HG03378 (cell line): ENCODE measurements around the gene WDR7.

Experiments used
- ATAC-seq: cut with Tn5 transposase; IDR thresholded peaks from one replicate; pipeline ENCODE4 v1.9.1; 2021; ENCODE audit warnings: mild to moderate bottlenecking, moderate library complexity; ENCODE audit not compliant: unreplicated experiment

Gene WDR7

DNA sequence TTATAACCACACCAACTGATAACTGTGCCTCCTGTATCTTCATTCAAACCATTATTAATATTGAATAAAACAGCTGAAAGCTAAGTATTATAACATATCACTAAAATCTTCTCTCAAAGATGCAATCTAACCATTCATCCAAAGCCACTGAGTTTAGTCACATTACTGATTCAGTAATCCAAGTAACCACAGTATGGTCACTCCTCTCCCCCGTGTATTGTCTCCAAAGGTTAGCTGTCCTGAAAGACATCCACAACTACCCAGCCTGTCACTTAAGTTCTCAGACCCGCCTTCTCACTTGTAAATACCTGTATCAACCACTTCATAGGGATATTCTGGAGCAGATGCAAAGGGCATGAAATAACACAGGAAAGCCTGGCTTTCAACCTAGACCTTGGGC is 282.3 kb downstream of the WDR7 start:
- no peak for ATAC-seq

DNA sequence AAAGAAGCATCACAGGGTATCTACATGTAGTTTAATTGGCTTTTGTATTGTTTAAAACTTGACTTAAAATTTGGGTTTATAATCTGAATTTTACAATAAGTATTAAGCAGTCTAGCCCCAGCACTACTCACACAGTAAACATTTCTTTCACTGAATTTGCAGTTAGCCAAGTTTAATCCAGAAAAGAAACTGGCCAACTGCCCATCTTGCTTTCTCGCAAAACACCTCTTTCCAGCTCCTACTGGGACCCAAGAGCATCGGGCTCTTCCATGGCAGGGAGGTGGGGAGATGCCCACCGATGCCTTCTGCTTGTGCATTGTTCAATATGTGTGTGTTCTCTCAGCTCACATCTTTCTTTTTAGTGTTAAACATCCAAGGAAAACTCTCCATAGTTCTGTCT is 283.0 kb downstream of the WDR7 start:
- no peak for ATAC-seq

DNA sequence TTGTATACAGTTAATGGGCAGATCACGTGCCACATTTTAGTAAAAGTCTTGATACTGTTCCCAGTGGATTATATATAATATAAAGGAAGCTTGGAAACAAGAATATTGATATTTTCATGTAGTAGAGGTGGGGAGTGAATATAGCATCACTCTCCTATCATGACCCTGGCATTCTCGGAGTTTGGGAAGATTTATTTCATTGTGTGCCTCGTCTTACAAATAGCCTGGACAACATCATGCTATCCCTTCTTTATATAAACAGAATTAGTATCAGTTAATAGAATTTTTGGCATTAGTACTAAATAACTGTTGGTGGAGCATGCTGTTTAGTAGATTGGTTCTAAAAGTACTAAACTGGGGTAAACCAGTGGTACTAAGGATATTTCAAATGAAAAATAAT is 283.7 kb downstream of the WDR7 start:
- ATAC-seq = no peak

DNA sequence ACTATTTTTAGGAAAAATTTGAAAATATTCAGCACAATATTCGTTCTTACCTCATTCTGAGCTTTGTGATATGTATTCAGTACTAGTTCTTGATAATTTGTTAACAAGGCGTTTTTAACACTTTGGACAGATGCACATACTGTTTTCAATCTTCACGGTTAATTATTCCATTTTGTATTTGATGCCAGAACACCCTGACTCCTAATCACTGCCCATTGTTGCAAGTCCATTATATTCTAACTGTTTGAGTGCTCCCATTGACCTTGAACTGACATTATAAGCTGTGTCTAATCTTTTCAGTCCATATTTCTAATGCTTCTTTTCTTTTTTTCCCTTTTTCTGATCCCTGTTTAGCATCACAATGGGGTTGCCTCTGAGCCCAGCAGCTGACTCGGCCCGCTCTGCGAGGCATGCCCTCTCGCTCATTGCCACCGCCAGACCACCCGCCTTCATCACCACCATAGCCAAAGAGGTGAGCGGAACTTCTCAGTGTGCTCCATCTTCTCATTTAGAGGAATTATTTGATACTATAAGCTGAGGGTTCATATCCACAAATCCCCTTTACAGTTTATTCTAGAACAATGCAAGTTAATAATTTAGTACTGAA is 284.4 kb downstream of the WDR7 start:
- ATAC-seq = no peak

DNA sequence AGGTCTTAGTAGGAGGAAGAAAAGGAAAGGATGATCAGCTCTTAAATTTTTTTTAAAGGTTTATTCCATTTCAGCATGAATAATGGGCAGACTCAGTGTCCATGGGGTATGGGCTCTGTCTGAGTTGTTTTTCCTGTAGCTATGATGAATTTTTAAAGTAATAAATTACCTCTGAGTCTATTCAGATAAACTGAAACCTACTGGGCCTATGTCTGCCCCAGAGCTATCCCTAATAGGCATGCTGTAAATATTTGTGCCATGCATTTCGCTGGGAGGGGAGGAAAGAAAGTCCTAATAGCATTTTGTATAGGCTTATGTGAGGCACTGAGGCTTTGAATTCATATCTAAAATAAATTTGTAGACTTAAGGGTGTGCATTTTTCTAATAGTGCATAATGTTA is 285.3 kb downstream of the WDR7 start:
- no peak for ATAC-seq

DNA sequence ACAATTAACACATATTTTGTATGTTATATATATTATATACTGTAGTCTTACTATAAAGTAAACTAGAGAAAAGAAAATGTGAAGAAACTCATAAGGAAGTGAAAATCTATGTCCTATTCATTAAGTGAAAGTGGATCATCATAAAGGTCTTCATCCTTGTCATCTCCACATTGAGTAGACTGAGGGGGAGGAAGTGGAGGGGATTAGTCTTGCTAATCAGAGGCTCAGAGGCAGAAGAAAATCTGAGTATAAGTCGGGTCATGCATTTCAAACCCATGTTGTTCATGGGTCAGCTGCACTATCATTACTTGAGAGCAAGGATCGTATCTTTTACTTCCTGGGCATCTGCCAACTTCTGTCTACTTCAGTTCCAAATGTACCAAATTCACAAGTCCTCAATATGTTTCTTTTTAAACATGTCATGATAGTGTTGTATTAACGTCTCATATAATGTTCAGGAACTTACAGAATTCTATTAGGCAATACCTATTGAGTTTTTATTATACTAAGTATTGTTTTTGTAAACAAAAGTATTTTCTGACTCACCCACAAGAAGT is 286.8 kb downstream of the WDR7 start:
- ATAC-seq = no peak

DNA sequence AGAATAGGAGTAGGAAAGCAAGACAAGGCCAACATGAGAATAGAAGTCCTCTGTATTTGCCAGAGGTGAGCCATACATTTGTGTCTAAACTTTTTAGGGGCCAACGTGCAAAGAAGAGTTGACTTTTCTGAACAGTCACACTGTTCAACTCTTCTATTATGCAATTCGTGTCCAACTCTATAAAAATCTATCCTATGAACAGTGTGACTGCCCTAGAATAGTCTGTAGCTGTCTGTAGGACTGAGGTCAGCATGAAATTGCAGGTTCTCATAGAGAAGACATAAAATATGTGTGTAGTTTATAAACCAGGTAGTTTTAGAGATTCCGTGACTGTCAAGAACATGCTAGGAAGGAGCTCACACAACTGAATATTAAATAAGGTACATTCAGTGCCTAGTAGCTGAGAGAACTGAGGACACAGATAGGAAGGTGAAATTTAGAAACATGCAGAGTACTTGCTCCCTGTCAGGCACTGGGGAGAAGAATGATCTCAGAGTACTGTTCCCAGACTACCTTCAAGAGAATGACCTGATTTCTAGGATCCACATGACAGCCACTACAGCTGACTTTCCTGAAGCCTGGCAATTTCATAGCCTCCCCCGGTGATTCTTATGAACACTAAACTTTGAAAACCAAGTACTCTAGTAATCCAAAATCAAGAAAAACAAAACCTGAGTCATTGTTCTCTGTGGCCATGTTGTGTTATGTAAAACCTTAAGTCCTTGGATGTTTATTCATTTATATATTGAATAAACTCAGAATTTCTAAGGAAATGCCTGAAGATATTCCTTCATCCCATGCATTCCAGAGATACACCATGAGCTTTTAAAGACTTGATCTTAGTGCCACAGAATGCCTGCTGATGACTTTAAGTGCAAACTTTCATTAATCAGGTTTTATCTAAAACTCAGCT is 294.3 kb downstream of the WDR7 start:
- no peak for ATAC-seq

DNA sequence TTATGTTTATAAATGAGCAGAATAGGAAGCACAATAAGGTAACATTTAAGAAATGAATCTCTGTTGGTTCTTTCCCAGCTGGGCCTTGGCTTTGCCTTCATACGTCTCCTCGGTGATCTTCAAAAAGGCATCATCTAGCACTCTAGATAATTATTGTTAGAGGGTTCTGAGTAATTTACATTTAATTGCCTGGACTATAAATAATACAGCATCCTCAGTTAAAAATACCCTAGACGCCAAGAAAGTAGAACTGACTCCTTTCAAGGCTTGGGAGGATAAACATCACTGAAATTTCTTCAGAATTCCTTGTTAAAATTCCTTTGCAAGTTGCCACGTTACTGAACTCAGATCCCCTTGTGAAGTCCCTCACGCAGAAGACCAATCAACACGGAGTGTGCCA is 296.1 kb downstream of the WDR7 start:
- ATAC-seq = no peak

DNA sequence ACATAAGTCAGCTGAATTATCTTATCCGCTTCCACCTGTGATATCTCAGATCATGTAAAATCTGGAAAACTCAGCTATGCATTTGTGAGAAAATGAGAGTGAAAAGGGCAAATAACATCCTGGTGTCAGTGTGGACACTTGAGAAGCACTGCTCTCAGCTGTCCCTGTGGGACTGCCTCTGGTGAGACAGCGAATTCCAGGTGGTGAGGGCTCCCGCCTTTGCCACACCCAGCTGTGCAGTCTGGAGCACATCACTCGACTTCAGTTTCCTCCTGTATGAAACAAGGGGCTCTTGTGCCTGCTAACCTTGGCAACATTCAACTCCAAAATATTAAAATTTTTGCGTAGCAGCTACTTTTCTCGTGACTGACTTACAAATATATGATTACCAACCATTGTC is 300.9 kb downstream of the WDR7 start:
- no peak for ATAC-seq

DNA sequence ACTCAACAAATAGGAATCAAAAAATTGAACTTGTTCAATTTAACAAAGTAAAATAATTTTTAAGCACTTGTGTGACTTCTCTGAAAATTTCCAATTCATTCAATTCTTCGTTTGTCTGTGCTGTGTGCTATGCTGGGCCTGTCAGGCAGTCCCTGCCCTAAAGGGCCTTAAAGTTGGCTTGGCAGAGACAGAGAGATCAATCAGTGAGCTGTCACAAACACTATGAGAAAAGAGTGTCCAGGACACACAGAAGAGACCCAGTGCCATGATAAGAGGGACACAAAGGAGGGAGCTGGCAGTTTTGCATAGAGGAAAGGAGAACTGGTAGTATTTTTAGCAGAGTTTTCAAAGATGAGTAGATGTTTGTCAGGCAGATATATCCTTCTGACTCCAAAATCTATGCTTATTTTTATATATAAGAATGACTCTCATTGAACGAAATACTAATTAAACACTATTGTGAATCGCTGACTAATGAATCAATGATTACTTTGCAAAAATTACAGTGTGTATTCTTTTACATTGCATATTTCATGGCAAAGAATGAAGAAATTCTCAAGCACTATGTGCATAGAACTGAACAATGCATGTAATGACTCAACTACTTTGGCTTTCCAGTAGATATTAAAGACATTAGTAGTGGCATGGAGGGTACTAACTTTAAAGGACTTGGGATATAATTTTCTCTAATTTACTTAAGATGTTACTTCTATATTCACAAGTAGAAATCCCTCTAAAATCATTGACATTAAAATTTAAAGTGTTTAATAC is 302.5 kb downstream of the WDR7 start:
- ATAC-seq = no peak

DNA sequence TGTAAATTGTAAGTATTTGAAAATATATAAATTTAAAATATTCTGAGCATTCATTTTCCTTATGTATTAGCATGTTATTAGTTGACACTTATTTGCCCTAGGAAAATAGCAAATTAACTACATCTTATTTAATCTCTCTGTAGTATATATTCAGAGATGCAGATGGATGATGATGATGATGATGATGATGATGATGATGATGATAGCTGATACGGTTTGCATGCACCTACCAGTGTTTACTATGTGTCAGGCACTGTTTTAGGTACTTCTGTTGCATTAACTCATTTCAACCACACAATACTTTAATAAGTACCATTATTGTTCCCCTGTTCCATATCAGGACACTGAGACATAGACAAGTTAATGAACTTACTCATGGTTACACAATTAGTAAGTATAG is 304.3 kb downstream of the WDR7 start:
- no peak for ATAC-seq

DNA sequence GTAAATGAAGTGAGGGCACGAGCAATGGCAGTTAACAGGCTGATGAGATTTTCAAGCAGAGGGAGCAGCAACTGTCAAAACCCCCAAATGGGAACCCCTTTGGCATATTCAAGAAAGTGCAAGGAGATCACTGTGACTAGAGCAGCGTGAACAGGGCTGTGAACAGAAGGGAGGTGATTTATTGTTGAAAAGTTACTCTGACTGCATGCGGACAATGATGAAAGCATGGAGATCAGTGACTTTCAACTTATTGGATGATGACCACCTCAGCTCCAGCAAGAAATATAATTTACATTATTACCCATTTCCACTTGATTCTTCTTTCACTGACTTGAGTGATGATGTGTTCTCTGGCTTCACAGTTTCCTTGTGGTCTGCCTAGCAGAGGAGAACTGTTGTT is 308.0 kb downstream of the WDR7 start:
- ATAC-seq = no peak

DNA sequence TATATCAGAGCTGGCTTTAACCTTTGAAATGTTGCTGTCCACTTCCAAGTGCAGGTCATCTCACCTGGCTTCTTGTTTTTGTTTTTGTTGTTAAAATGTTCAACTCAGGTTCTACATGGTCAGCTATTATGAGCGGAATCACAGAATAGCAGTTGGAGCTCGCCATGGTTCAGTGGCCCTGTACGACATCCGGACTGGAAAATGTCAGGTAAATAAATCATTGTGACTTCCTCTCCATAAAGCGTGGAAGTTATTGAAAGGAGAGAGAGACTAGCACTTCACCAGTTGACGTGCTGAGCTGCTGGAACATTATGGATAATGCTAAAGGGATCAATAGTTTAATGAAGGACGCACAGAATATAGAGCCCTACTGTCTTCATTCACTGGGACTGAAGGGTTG is 311.2 kb downstream of the WDR7 start:
- ATAC-seq = no peak

DNA sequence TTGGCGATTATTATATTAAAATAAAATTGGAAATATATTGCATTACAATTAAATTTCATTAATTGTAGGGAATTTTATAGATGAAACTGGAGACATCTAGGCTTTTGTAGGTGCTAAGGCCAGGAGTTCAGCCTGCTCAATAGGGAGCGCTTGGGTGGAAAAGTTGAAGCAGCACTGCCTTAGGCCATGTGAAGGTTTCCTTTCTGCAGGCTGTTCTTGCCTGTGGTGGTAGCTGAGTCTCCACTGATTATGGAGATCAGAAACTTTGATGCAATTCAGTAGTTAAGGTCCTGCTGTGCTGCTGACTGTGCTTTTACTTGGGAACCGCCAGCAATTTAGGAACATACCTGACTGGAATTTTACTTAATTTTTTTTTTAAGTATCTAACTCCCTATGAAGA is 315.9 kb downstream of the WDR7 start:
- ATAC-seq = no peak

DNA sequence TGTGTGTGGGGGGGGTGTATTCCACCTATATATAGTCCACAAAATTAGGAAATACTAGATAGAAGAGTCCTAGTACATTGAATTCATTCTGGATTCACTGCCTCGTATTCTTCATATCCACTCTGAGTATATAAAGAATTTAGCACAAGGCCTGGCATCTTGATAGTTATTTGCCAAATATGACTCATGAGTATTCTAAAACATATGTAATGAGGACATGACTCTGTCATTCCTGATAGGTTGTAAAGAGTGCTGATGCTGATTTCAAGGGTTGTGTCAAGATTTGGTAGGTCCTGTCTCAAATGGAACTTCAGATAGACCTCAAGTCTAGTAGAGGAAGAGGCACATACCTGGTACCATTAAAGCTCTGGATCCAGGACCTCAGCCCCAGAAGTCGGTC is 322.3 kb downstream of the WDR7 start:
- ATAC-seq = no peak

DNA sequence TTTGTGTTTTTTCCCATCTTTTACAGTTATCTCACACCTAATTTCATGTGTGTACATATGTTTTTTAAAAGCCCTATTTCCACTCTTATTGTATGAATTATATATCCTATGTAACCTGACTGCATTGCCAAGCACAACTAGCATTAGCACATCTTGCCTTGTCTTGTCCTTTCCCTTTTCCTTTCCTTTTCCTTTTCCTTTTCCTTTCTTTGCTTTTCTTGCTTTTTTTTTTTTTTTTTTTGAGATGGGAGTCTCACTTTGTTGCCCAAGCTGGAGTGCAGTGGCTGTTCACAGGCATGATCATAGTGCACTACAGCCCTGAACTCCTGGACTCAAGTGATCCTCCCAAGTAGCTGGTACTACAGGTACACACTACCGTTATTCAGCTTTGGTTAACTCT is 323.0 kb downstream of the WDR7 start:
- ATAC-seq = no peak

DNA sequence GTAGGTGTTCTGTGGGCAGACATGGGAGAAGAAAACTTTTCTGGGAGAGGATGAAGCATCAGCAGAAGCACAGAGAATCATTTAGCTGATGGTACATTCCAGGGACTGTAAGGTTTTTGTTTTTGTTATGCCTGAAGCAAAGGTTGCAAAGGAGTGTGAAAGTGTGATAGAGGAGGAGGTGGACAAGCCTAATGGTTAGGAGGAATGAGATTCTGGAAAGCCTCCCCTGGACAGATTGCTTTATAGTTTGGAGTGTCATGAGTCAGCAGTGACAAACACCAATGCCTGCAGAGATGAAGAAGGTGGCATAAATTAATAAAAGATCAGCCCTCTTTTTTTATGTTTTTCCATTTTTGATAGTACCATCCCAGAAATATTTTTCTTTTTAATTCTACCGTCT is 324.1 kb downstream of the WDR7 start:
- ATAC-seq = no peak

DNA sequence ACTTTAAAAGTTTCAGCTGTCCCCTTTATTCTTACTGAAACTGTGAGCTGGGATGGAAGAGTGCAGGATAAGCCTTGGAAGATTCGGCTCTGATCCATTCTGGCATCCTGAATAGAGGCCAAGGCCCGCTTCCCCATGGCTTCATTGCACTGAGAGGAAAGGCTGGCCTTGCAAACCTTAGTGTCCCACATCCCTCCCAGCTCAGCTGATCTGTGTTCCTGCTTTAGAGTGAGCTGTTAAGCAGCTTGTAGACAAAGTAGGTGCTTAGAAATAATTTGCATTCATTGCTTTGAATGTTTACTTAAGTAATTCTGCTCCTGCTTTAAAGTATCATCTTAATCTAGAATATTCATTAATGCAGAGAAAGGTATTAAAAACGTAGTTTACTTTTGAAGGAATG is 326.1 kb downstream of the WDR7 start:
- no peak for ATAC-seq

DNA sequence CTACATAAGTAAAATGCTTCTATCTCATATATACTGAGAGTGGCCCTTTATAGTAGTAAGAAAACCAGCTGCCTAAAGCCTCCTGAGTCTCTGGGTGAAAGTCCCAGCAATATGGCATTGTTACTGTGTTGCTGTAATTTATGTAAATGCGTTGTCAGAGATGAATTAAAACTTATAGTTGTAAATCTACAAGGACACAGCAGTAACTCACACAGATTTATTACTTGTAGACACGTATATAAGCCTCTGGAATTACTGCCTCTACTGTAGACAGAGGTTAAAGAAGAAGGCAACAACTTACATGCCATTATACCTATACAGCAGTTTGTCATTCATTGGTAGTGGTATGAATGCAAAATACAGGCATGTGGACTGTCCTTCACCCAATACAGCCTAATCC is 326.6 kb downstream of the WDR7 start:
- ATAC-seq = no peak

DNA sequence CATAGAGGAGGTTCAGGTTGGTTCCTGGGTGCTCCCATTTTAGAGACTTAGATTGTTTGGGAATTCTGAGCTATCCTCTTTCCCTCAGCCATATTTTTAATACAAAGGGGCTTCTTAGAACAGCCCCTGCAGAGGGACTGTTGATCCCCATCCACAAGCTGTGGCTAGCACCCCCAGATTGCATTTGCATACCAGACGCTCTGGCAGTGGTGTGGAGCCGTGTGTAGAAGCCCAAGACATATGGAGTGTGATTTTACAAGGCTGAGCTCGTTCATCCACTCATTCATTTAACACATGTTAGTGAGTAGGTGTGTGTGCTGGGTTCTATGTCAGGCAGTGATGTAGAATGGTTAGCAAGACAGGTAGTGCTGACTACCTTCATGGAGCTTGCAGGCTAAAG is 329.0 kb downstream of the WDR7 start:
- ATAC-seq = no peak

DNA sequence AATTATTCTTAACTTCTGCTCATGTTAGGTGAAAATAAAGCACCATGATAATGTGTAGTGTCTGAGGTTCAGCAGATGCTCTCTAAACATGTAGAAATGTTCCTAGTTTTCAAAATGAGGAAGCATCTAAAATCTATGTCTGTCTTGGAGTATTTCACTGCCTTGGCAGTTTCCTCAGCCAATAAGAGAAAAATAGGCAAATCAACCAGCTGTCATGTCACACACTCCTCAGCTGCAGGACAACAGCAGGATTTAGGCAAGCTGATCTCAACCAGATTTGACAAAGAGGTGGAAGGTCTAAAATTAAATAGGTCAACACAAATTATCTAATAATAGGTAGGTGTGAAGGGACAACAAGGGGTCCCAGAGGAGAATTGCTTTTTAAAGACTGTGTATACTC is 331.6 kb downstream of the WDR7 start:
- no peak for ATAC-seq
